OCI-LY7 (cell line): ENCODE results near the gene DNAJA3. TPM values are rescaled to one million over a fixed set of nuclear protein-coding genes. Genes with fewer than 3 reads are reported as not detected.

Experiments used
- BruUV-seq: library from RNA; stranded (reverse); fragments of 400-500 nt; replicated peaks from 2 replicates; lab custom pipeline; 2021; lab: Mats Ljungman, UMichigan
- CTCF ChIA-PET: fragments of 300-600 bp; sonication (Branson Sonifier 250); formaldehyde crosslinking; loops from one replicate; lab custom pipeline; 2022; ENCODE audit warnings: antibody characterized with exemption; ENCODE audit not compliant: unreplicated experiment; lab: Charles Lee
- POLR2A ChIA-PET: fragments of 300-600 bp; sonication (Branson Sonifier 250); formaldehyde crosslinking; loops from one replicate; lab custom pipeline; 2022; ENCODE audit warnings: antibody characterized with exemption; lab: Charles Lee
- DNase-seq: peaks from one replicate; pipeline ENCODE4 v3.0.0-alpha.2; 2015; ENCODE audit warnings: low spot score
- H2AFZ ChIP-seq: fragments of 200-600 bp; sonication (generic), shearing (Covaris generic); 2 replicates; pipeline ENCODE4 v1.6.1; 2014; ENCODE audit warnings: mild to moderate bottlenecking, antibody characterized with exemption, low read length, moderate library complexity
- H3K27ac ChIP-seq: fragments of 200-600 bp; sonication (generic); 2 replicates; pipeline ENCODE4 v1.5.1; 2014; ENCODE audit warnings: mixed run types, low read depth, mild to moderate bottlenecking, moderate library complexity, low read length, inconsistent platforms; ENCODE audit not compliant: poor library complexity, severe bottlenecking
- H3K36me3 ChIP-seq: fragments of 200-600 bp; sonication (generic); 2 replicates; pipeline ENCODE4 v1.6.1; 2014; ENCODE audit warnings: mild to moderate bottlenecking, antibody characterized with exemption, low read length, moderate library complexity, mixed read lengths; ENCODE audit not compliant: insufficient read depth
- H3K4me1 ChIP-seq: fragments of 200-600 bp; sonication (generic); 2 replicates; pipeline ENCODE4 v1.5.1; 2014; ENCODE audit warnings: mild to moderate bottlenecking, low read length; ENCODE audit not compliant: insufficient read depth, poor library complexity, severe bottlenecking
- H3K4me2 ChIP-seq: fragments of 200-600 bp; sonication (generic); 2 replicates; pipeline ENCODE4 v1.6.1; 2014; ENCODE audit warnings: mild to moderate bottlenecking, low read length
- H3K4me3 ChIP-seq: fragments of 200-600 bp; sonication (generic); 2 replicates; pipeline ENCODE4 v1.5.1; 2014; ENCODE audit warnings: mild to moderate bottlenecking, low read depth, low read length; ENCODE audit not compliant: poor library complexity, severe bottlenecking
- H3K79me2 ChIP-seq: fragments of 200-600 bp; sonication (generic); 2 replicates; pipeline ENCODE4 v1.6.1; 2016; ENCODE audit warnings: low read depth, mild to moderate bottlenecking, low read length, moderate library complexity, mixed read lengths; ENCODE audit not compliant: insufficient read depth
- H3K9me2 ChIP-seq: fragments of 200-600 bp; sonication (generic); 2 replicates; pipeline ENCODE4 v1.6.1; 2016; ENCODE audit warnings: mild to moderate bottlenecking, low read length, mixed read lengths; ENCODE audit not compliant: insufficient read depth
- H3K9me3 ChIP-seq: fragments of 200-600 bp; sonication (generic); 2 replicates; pipeline ENCODE4 v1.6.1; 2014; ENCODE audit warnings: mild to moderate bottlenecking, mixed run types, low read length, mixed read lengths
- H4K20me1 ChIP-seq: fragments of 200-600 bp; sonication (generic); 2 replicates; pipeline ENCODE4 v1.6.1; 2014; ENCODE audit warnings: mild to moderate bottlenecking, antibody characterized with exemption, low read length, moderate library complexity, mixed read lengths; ENCODE audit not compliant: insufficient read depth
- EZH2phosphoT487 ChIP-seq: fragments of 200-600 bp; sonication (generic); IDR thresholded peaks from 2 replicates; pipeline ENCODE4 v1.6.1; 2018; ENCODE audit warnings: low read depth, borderline replicate concordance, mild to moderate bottlenecking, mixed run types, antibody characterized with exemption, low read length, moderate library complexity, mixed read lengths
- intact Hi-C: fragments of 100-400 bp; cut with micrococcal nuclease; formaldehyde crosslinking; loops from one replicate; pipeline ENCODE4 v1.10.0; 2022; ENCODE audit not compliant: unreplicated experiment
- small RNA-seq: library from RNA; depleted of rRNA; stranded (forward); fragments of <200 nt; gene quantifications from one replicate; pipeline ENCODE3, GENCODE V24; 2014
- total RNA-seq, 2 experiments: library from RNA; depleted of rRNA in 1 of 2; stranded (reverse); fragments of >200 nt in 1 of 2; shearing (Covaris generic) in 1 of 2; gene quantifications; 2 replicates each; pipeline ENCODE4 v1.2.3, GENCODE V29; 2014 to 2022
- TF ChIP-seq, protein P1 (sequence below): fragments of 200-600 bp; sonication (generic); conservative IDR thresholded peaks from 2 replicates; pipeline ENCODE4 v1.5.1; 2014; ENCODE audit warnings: mild to moderate bottlenecking, antibody characterized with exemption, low read length, moderate library complexity, mixed read lengths

Gene DNAJA3
- total RNA-seq, 2 experiments from 2014 or later, result 89.8 to 94.3 TPM

DNA sequence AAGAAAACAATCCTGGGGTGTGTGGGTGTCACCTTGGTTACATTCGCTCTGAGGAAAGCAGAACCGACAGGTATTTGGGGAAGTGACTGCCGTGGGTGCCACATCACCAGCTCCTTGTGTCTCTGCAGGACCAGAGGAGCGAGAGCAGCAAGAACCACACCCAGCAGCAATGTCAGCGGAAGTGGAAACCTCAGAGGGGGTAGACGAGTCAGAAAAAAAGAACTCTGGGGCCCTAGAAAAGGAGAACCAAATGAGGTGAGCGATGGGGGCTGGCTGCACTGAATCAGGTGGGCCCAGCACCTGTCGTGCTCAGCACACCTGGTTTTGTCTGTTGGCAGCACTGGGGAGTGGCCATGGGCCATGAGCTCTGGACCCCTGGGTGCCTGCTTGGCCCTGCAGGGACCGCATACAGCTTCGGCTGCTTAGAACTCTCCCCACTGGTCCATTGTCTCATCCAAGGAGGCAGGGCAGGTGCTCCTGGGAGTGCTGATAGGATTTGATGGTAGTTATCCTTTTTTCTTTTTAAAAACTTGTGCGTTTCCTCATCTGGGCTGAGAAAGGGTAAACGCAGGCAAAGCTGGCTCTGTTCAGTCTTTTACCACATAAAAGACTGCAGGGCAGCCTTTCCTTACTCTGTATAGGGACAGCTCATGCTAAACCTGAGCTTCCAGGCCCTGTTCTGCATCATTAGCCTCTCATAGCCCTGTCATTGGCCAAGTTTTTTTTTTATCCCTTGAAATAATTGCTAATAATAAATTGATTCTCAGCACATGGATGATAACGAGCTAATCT lies 79.9 kb downstream of the DNAJA3 start:
- Histone ChIP-seq H2AFZ (no peak overlapping the region), H3K36me3 (peaks cover 39% of the 10 kb centered on the region), H3K27ac (peak overlapping the region; percentile 74), H3K4me2 (peak overlapping the region; percentile 64), H4K20me1 (0 out of 2 replicates have a peak, but pooled peaks cover 6% of the 10 kb centered on the region), H3K4me1 (peaks cover 28% of the 10 kb centered on the region), H3K9me3 (no peaks in the 10 kb centered on the region), H3K4me3 (peak overlapping the region; percentile 31), H3K9me2 (no peaks in the 10 kb centered on the region), H3K79me2 (0 out of 2 replicates have a peak, but pooled peaks cover 4% of the 10 kb centered on the region)
- BruUV-seq, result no TSS peak
- DNase-seq, result peak; percentile 90
- TF ChIP-seq, protein P1, sequence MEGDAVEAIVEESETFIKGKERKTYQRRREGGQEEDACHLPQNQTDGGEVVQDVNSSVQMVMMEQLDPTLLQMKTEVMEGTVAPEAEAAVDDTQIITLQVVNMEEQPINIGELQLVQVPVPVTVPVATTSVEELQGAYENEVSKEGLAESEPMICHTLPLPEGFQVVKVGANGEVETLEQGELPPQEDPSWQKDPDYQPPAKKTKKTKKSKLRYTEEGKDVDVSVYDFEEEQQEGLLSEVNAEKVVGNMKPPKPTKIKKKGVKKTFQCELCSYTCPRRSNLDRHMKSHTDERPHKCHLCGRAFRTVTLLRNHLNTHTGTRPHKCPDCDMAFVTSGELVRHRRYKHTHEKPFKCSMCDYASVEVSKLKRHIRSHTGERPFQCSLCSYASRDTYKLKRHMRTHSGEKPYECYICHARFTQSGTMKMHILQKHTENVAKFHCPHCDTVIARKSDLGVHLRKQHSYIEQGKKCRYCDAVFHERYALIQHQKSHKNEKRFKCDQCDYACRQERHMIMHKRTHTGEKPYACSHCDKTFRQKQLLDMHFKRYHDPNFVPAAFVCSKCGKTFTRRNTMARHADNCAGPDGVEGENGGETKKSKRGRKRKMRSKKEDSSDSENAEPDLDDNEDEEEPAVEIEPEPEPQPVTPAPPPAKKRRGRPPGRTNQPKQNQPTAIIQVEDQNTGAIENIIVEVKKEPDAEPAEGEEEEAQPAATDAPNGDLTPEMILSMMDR, result no peak
- TF ChIP-seq EZH2phosphoT487, result no peak
- POLR2A ChIA-PET, result interaction anchor here (0.5 to 0.7 kb wide), 5 partner anchors 22 to 565 kb away, joined by 3 to 8 read pairs (median 4); partner anchors contain the start of gene CDIP1
- intact Hi-C loops, result loop anchor here (1.0 to 5.0 kb wide), 4 partner anchors 28 to 452 kb away; partner anchors contain the start of gene SEC14L5
- CTCF ChIA-PET, result interaction anchor here (0.6 to 2.7 kb wide), 3 partner anchors 30 to 614 kb away, joined by 3 to 16 read pairs (median 3); no protein-coding TSS in a partner anchor

Small RNAs within 50 kb of the gene (small RNA-seq; reads per million reads assigned to genes)
- gene AC012676.2, result not detected

Other genes with a start within 250 kb of the DNAJA3 start
- not detected in 2 replicates for gene SRL, start 183.8 kb upstream of the DNAJA3 start, total RNA-seq (2014; rRNA removed; shearing (Covaris generic))
- not detected in 2 replicates for gene SRL, start 183.8 kb upstream of the DNAJA3 start, total RNA-seq (2022)
- 30.8 and 41.2 TPM in 2 replicates for gene TFAP4, start 152.8 kb upstream of the DNAJA3 start, total RNA-seq (2014; rRNA removed; shearing (Covaris generic))
- 41.9 and 43.2 TPM in 2 replicates for gene TFAP4, start 152.8 kb upstream of the DNAJA3 start, total RNA-seq (2022)
- gene GLIS2, start 109.8 kb upstream of the DNAJA3 start, total RNA-seq (2014; rRNA removed; shearing (Covaris generic)), result not detected in 2 replicates
- 0.08 TPM in 1 of 2 replicates, not detected in the other for gene GLIS2, start 109.8 kb upstream of the DNAJA3 start, total RNA-seq (2022)
- 80.6 and 92.1 TPM in 2 replicates for gene PAM16, start 74.5 kb upstream of the DNAJA3 start, total RNA-seq (2014; rRNA removed; shearing (Covaris generic))
- 77.4 and 82.4 TPM in 2 replicates for gene PAM16, start 74.5 kb upstream of the DNAJA3 start, total RNA-seq (2022)
- not detected in 2 replicates for gene VASN, start 54.0 kb upstream of the DNAJA3 start, total RNA-seq (2014; rRNA removed; shearing (Covaris generic))
- gene VASN, start 54.0 kb upstream of the DNAJA3 start, total RNA-seq (2022), result not detected in 2 replicates
- gene CORO7, start 9.3 kb upstream of the DNAJA3 start, total RNA-seq (2014; rRNA removed; shearing (Covaris generic)), result 64.0 and 77.2 TPM in 2 replicates
- 112 and 115 TPM in 2 replicates for gene CORO7, start 9.3 kb upstream of the DNAJA3 start, total RNA-seq (2022)
- gene NMRAL1, start 48.8 kb downstream of the DNAJA3 start, total RNA-seq (2014; rRNA removed; shearing (Covaris generic)), result 92.8 and 113 TPM in 2 replicates
- gene NMRAL1, start 48.8 kb downstream of the DNAJA3 start, total RNA-seq (2022), result 114 and 139 TPM in 2 replicates
- 46.0 and 55.2 TPM in 2 replicates for gene HMOX2, start 50.5 kb downstream of the DNAJA3 start, total RNA-seq (2014; rRNA removed; shearing (Covaris generic))
- gene HMOX2, start 50.5 kb downstream of the DNAJA3 start, total RNA-seq (2022), result 37.0 and 39.5 TPM in 2 replicates
- gene CDIP1, start 112.9 kb downstream of the DNAJA3 start, total RNA-seq (2014; rRNA removed; shearing (Covaris generic)), result 13.5 and 15.5 TPM in 2 replicates
- gene CDIP1, start 112.9 kb downstream of the DNAJA3 start, total RNA-seq (2022), result 33.2 and 34.2 TPM in 2 replicates
- 0.08 and 0.13 TPM in 2 replicates for gene C16orf96, start 130.5 kb downstream of the DNAJA3 start, total RNA-seq (2014; rRNA removed; shearing (Covaris generic))
- gene C16orf96, start 130.5 kb downstream of the DNAJA3 start, total RNA-seq (2022), result 0.27 and 0.37 TPM in 2 replicates
- 11.1 and 12.6 TPM in 2 replicates for gene UBALD1, start 189.0 kb downstream of the DNAJA3 start, total RNA-seq (2014; rRNA removed; shearing (Covaris generic))
- gene UBALD1, start 189.0 kb downstream of the DNAJA3 start, total RNA-seq (2022), result 34.1 and 34.9 TPM in 2 replicates
- gene MGRN1, start 199.0 kb downstream of the DNAJA3 start, total RNA-seq (2014; rRNA removed; shearing (Covaris generic)), result 14.1 and 14.3 TPM in 2 replicates
- gene MGRN1, start 199.0 kb downstream of the DNAJA3 start, total RNA-seq (2022), result 43.1 and 45.4 TPM in 2 replicates